ENCODE results near the gene KEAP1. TPM values are rescaled to one million over a fixed set of nuclear protein-coding genes. Genes with fewer than 3 reads are reported as not detected.

KEAP1 gene
- total and polyA plus RNA-seq, 2 donors from 2014 or later: 60.8 to 79.4 TPM

GRCh38 chr19:10486551-10486950 lies 16.6 kb downstream of the KEAP1 start:
- DNase-seq (no peak), FAIRE-seq (no peak)
- Histone ChIP-seq H3K9me3 (ENCODE audit: control insufficient read depth in 2 of 3, insufficient read depth in 1 of 3, low read length in 3 of 3) (no peaks in the 10 kb centered on the region), H3K27me3 (ENCODE audit: control insufficient read depth, insufficient read depth, low read length) (no peaks in the 10 kb centered on the region), H3K4me3 (ENCODE audit: low read length in 3 of 3) (no peak overlapping the region), H3K36me3 (ENCODE audit: control insufficient read depth in 2 of 3, insufficient read depth in 3 of 3, low read length in 3 of 3) (peaks cover 5 to 26% (median 16%) of the 10 kb centered on the region in 3 donors), H3K27ac (ENCODE audit: low read depth in 2 of 2, low read length in 2 of 2) (no peak overlapping the region), H3K9ac (ENCODE audit: low read length in 3 of 3) (no peak overlapping the region), H3K4me1 (ENCODE audit: control insufficient read depth in 2 of 3, insufficient read depth in 2 of 3, low read depth in 1 of 3, low read length in 3 of 3) (peaks cover 0 to 6% (median 0%) of the 10 kb centered on the region in 3 donors)
- intact Hi-C loops (cut with DNase I): no loop called here
- TF ChIP-seq CTCF (IDR thresholded peaks at IDR 0.05; ENCODE audit: borderline replicate concordance, extremely low read depth, insufficient read depth): no peak

DNA sequence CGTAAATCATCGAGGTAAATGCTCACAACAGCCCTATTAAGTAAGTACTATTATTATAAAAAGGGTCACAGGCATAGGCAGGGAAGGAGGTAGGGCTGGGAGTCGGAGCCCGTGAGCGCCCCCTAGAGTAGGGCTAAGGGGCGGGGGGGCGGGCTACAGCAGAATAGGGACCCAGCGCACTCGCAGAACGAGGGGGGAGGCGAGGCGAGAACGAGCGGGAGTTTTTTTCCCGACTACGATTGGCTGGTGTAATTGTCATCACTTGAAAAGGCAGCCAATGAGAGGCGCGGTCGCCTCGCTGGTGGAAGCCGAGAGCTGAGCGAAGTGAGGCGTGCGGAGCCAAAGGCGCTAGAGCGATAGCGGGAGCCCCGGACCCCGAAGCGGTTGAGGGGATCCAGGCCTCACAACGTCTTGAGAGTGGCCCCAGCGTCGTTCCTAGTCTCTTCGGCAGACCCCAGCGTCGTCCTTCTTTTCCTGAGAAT lies 24.2 kb downstream of the KEAP1 start:
- peak; percentile 91 to 96 (median 92) for DNase-seq
- intact Hi-C loops (cut with DNase I): no loop called here
- Histone ChIP-seq H3K4me1 (ENCODE audit: control insufficient read depth in 2 of 3, insufficient read depth in 2 of 3, low read depth in 1 of 3, low read length in 3 of 3) (peaks cover 0 to 6% (median 0%) of the 10 kb centered on the region in 3 donors), H3K27me3 (ENCODE audit: control insufficient read depth, insufficient read depth, low read length) (no peaks in the 10 kb centered on the region), H3K9me3 (ENCODE audit: control insufficient read depth in 2 of 3, insufficient read depth in 1 of 3, low read length in 3 of 3) (no peaks in the 10 kb centered on the region), H3K9ac (ENCODE audit: low read length in 3 of 3) (peak overlapping the region in 2 of 3 donors; percentile 46 to 55), H3K4me3 (ENCODE audit: low read length in 3 of 3) (peak overlapping the region; percentile 39 to 57 (median 49)), H3K27ac (ENCODE audit: low read depth in 2 of 2, low read length in 2 of 2) (no peak overlapping the region), H3K36me3 (ENCODE audit: control insufficient read depth in 2 of 3, insufficient read depth in 3 of 3, low read length in 3 of 3) (no peaks in the 10 kb centered on the region)
- TF ChIP-seq CTCF (IDR thresholded peaks at IDR 0.05; ENCODE audit: borderline replicate concordance, extremely low read depth, insufficient read depth): peak; percentile 45
- FAIRE-seq: no peak

GRCh38 chr19:10478476-10478875 lies 24.7 kb downstream of the KEAP1 start:
- DNase-seq: no peak
- Histone ChIP-seq H3K9ac (ENCODE audit: low read length in 3 of 3) (peak overlapping the region in 1 of 3 donors; percentile 55), H3K27ac (ENCODE audit: low read depth in 2 of 2, low read length in 2 of 2) (no peak overlapping the region), H3K9me3 (ENCODE audit: control insufficient read depth in 2 of 3, insufficient read depth in 1 of 3, low read length in 3 of 3) (no peaks in the 10 kb centered on the region), H3K36me3 (ENCODE audit: control insufficient read depth in 2 of 3, insufficient read depth in 3 of 3, low read length in 3 of 3) (no peaks in the 10 kb centered on the region), H3K27me3 (ENCODE audit: control insufficient read depth, insufficient read depth, low read length) (no peaks in the 10 kb centered on the region), H3K4me3 (ENCODE audit: low read length in 3 of 3) (peak overlapping the region in 2 of 3 donors; percentile 9 to 37), H3K4me1 (ENCODE audit: control insufficient read depth in 2 of 3, insufficient read depth in 2 of 3, low read depth in 1 of 3, low read length in 3 of 3) (peaks cover 0 to 6% (median 0%) of the 10 kb centered on the region in 3 donors)
- intact Hi-C loops (cut with DNase I): no loop called here
- no peak for FAIRE-seq
- TF ChIP-seq CTCF (IDR thresholded peaks at IDR 0.05; ENCODE audit: borderline replicate concordance, extremely low read depth, insufficient read depth): no peak

GRCh38 chr19:10474962-10475451 lies 28.1 kb downstream of the KEAP1 start:
- Histone ChIP-seq H3K27ac (ENCODE audit: low read depth in 2 of 2, low read length in 2 of 2) (no peak overlapping the region), H3K4me1 (ENCODE audit: control insufficient read depth in 2 of 3, insufficient read depth in 2 of 3, low read depth in 1 of 3, low read length in 3 of 3) (peaks cover 0 to 6% (median 0%) of the 10 kb centered on the region in 3 donors), H3K9me3 (ENCODE audit: control insufficient read depth in 2 of 3, insufficient read depth in 1 of 3, low read length in 3 of 3) (no peaks in the 10 kb centered on the region), H3K9ac (ENCODE audit: low read length in 3 of 3) (no peak overlapping the region), H3K27me3 (ENCODE audit: control insufficient read depth, insufficient read depth, low read length) (no peaks in the 10 kb centered on the region), H3K4me3 (ENCODE audit: low read length in 3 of 3) (no peak overlapping the region), H3K36me3 (ENCODE audit: control insufficient read depth in 2 of 3, insufficient read depth in 3 of 3, low read length in 3 of 3) (no peaks in the 10 kb centered on the region)
- FAIRE-seq: no peak
- intact Hi-C loops (cut with DNase I): no loop called here
- TF ChIP-seq CTCF (IDR thresholded peaks at IDR 0.05; ENCODE audit: borderline replicate concordance, extremely low read depth, insufficient read depth): no peak
- DNase-seq: no peak

All from kidney (tissue), 14 donors.